ENCODE measurements around the gene CST5. TPM values are rescaled to one million over a fixed set of nuclear protein-coding genes. Genes with fewer than 3 reads are reported as not detected.
"Not testable (repeated sequence)": the region's sequence is repeated elsewhere in the genome, so short reads cannot be mapped to it uniquely, and the experiment has no call there.

Gene CST5
- total and polyA plus RNA-seq, 10 donors = not detected

DNA sequence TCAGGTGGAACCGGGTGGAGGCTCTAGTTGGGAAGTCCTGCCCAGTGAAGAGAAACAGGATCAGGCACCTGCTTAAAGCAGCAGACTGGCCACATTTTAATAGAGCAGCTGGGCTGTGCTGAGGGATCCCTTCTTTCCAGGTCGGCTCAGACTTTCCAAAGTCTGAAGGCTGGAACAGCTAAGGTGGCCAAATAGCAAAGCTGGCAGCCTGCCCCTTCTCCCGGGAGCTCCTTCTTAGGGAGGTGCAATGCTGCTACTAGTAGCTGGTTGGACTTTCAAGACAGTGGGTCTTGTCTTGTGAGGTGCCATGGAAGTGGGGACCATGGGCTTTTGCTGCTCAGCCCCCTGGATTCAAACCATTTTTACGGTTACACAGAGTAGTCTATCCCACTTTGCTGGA lies 30.7 kb upstream of the CST5 start:
- 73 to 89% (median 85%) methylated on average over 3 to 4 of the region's 4 CpGs for WGBS, 5 donors
- Histone ChIP-seq H3K4me1 (no peaks in the 10 kb centered on the region), H3K4me3 (no peak overlapping the region), H3K36me3 (no peaks in the 10 kb centered on the region), H3K9me3 (peaks cover 0 to 40% (median 14%) of the 10 kb centered on the region in 8 donors), H3K27ac (no peak overlapping the region), H3K27me3 (replicated peaks in 1 of 7) (peaks cover 0 to 18% (median 0%) of the 10 kb centered on the region in 7 donors)
- no peak for DNase-seq
- TF ChIP-seq POLR2A (IDR thresholded peaks at IDR 0.05) (no peak), CTCF (IDR thresholded peaks at IDR 0.05 in 8 of 11, conservative IDR thresholded peaks at IDR 0.05 in 3 of 11) (no peak), POLR2AphosphoS5 (IDR thresholded peaks at IDR 0.05) (no peak)
- intact Hi-C loops (cut with DNase I; ENCODE audit: low total_unique reads) = no loop called here

GRCh38 chr20:23909390-23909789 lies 29.8 kb upstream of the CST5 start:
- no peak for DNase-seq
- no peak overlapping the region for H3K27ac ChIP-seq
- H3K9me3 ChIP-seq = peaks cover 0 to 46% (median 23%) of the 10 kb centered on the region in 8 donors
- peaks cover 0 to 18% (median 0%) of the 10 kb centered on the region in 7 donors for H3K27me3 ChIP-seq (replicated peaks in 1 of 7)
- 72 to 88% (median 78%) methylated on average over 2 of the region's 2 CpGs for WGBS, 5 donors
- no peaks in the 10 kb centered on the region for H3K4me1 ChIP-seq
- no peaks in the 10 kb centered on the region for H3K36me3 ChIP-seq
- no peak for TF ChIP-seq POLR2A (IDR thresholded peaks at IDR 0.05)
- no peak for TF ChIP-seq POLR2AphosphoS5 (IDR thresholded peaks at IDR 0.05)
- TF ChIP-seq CTCF (IDR thresholded peaks at IDR 0.05 in 8 of 11, conservative IDR thresholded peaks at IDR 0.05 in 3 of 11) = no peak
- intact Hi-C loops (cut with DNase I; ENCODE audit: low total_unique reads) = no loop called here
- H3K4me3 ChIP-seq = no peak overlapping the region

- DNase-seq = no peak
- intact Hi-C loops (cut with DNase I; ENCODE audit: low total_unique reads) = no loop called here
- no peak overlapping the region for H3K27ac ChIP-seq
- no peak for TF ChIP-seq POLR2AphosphoS5 (IDR thresholded peaks at IDR 0.05)
- no peak for TF ChIP-seq CTCF (IDR thresholded peaks at IDR 0.05 in 8 of 11, conservative IDR thresholded peaks at IDR 0.05 in 3 of 11)
- TF ChIP-seq POLR2A (IDR thresholded peaks at IDR 0.05) = no peak
- H3K4me3 ChIP-seq = no peak overlapping the region
- H3K27me3 ChIP-seq (replicated peaks in 1 of 7) = peaks cover 0 to 24% (median 0%) of the 10 kb centered on the region in 7 donors
- H3K9me3 ChIP-seq = peaks cover 0 to 57% (median 26%) of the 10 kb centered on the region in 8 donors
- H3K4me1 ChIP-seq = no peaks in the 10 kb centered on the region
- no peaks in the 10 kb centered on the region for H3K36me3 ChIP-seq
- WGBS, 5 donors = 27 to 44% (median 36%) methylated on average over 1 of the region's 1 CpG
Measured at GRCh38 chr20:23907579-23907978, 28.0 kb upstream of the CST5 start.

GRCh38 chr20:23902396-23902795 lies 22.8 kb upstream of the CST5 start:
- intact Hi-C loops (cut with DNase I; ENCODE audit: low total_unique reads); H3K4me3 ChIP-seq; H3K36me3 ChIP-seq; DNase-seq; H3K4me1 ChIP-seq; H3K27me3 ChIP-seq (replicated peaks in 1 of 7): not testable (repeated sequence)
- Histone ChIP-seq H3K27ac (peak overlapping the region in 1 of 8 donors; percentile 23), H3K9me3 (peaks cover 0 to 38% (median 18%) of the 10 kb centered on the region in 8 donors)
- 32 to 53% (median 50%) methylated on average over 4 to 8 of the region's 8 CpGs; no CpG with 5 or more reads in 1 of the 5 donors for WGBS, 5 donors

GRCh38 chr20:23890867-23891266 lies 11.3 kb upstream of the CST5 start:
- H3K9me3 ChIP-seq; DNase-seq; intact Hi-C loops (cut with DNase I; ENCODE audit: low total_unique reads); H3K4me1 ChIP-seq; H3K4me3 ChIP-seq; H3K27ac ChIP-seq; H3K36me3 ChIP-seq: not testable (repeated sequence)
- H3K27me3 ChIP-seq (replicated peaks in 1 of 7) = peaks cover 0 to 20% (median 0%) of the 10 kb centered on the region in 7 donors
- 62 to 98% (median 93%) methylated on average over 4 of the region's 4 CpGs for WGBS, 5 donors
